ENCODE data around the gene DCAKD. TPM values are rescaled to one million over a fixed set of nuclear protein-coding genes. Genes with fewer than 3 reads are reported as not detected.

DCAKD gene
- polyA plus RNA-seq, 4 donors: 42.4 to 58.4 (median 53.4) TPM

GRCh38 chr17:45006927-45007461 is 44.4 kb downstream of the DCAKD start:
- DNase-seq (ENCODE audit: low read depth in 4 of 4, low spot score in 3 of 4): no peak

- DNase-seq (ENCODE audit: low read depth in 4 of 4, low spot score in 3 of 4): no peak
Measured at GRCh38 chr17:45005700-45006099, 45.7 kb downstream of the DCAKD start.

- DNase-seq (ENCODE audit: low read depth in 4 of 4, low spot score in 3 of 4): no peak
Measured at GRCh38 chr17:45004388-45004787, 47.0 kb downstream of the DCAKD start.

GRCh38 chr17:45003877-45004276 is 47.6 kb downstream of the DCAKD start:
- no peak for DNase-seq (ENCODE audit: low read depth in 4 of 4, low spot score in 3 of 4)

GRCh38 chr17:45001310-45001709 is 50.1 kb downstream of the DCAKD start:
- DNase-seq (ENCODE audit: low read depth in 4 of 4, low spot score in 3 of 4): no peak

- no peak for DNase-seq (ENCODE audit: low read depth in 4 of 4, low spot score in 3 of 4)
Measured at GRCh38 chr17:44999433-44999832, 52.0 kb downstream of the DCAKD start.

GRCh38 chr17:44998646-44999045 is 52.8 kb downstream of the DCAKD start:
- DNase-seq (ENCODE audit: low read depth in 4 of 4, low spot score in 3 of 4): no peak

GRCh38 chr17:44997733-44998520 is 53.5 kb downstream of the DCAKD start:
- DNase-seq (ENCODE audit: low read depth in 4 of 4, low spot score in 3 of 4): no peak

GRCh38 chr17:44996304-44996703 is 55.1 kb downstream of the DCAKD start:
- no peak for DNase-seq (ENCODE audit: low read depth in 4 of 4, low spot score in 3 of 4)

GRCh38 chr17:44995436-44996001 is 55.9 kb downstream of the DCAKD start:
- no peak for DNase-seq (ENCODE audit: low read depth in 4 of 4, low spot score in 3 of 4)

GRCh38 chr17:44992242-44992939 is 59.0 kb downstream of the DCAKD start:
- DNase-seq (ENCODE audit: low read depth in 4 of 4, low spot score in 3 of 4): no peak

GRCh38 chr17:44990994-44991393 is 60.4 kb downstream of the DCAKD start:
- no peak for DNase-seq (ENCODE audit: low read depth in 4 of 4, low spot score in 3 of 4)

- no peak for DNase-seq (ENCODE audit: low read depth in 4 of 4, low spot score in 3 of 4)
Measured at GRCh38 chr17:44989552-44990138, 61.8 kb downstream of the DCAKD start.

GRCh38 chr17:44988044-44988942 is 63.1 kb downstream of the DCAKD start:
- no peak for DNase-seq (ENCODE audit: low read depth in 4 of 4, low spot score in 3 of 4)

GRCh38 chr17:44983563-44983962 is 67.9 kb downstream of the DCAKD start:
- DNase-seq (ENCODE audit: low read depth in 4 of 4, low spot score in 3 of 4): no peak

GRCh38 chr17:44982113-44982702 is 69.2 kb downstream of the DCAKD start:
- no peak for DNase-seq (ENCODE audit: low read depth in 4 of 4, low spot score in 3 of 4)

- no peak for DNase-seq (ENCODE audit: low read depth in 4 of 4, low spot score in 3 of 4)
Measured at GRCh38 chr17:44981221-44981968, 70.0 kb downstream of the DCAKD start.

GRCh38 chr17:44979426-44979995 is 71.9 kb downstream of the DCAKD start:
- DNase-seq (ENCODE audit: low read depth in 4 of 4, low spot score in 3 of 4): no peak

- no peak for DNase-seq (ENCODE audit: low read depth in 4 of 4, low spot score in 3 of 4)
Measured at GRCh38 chr17:44978807-44979206, 72.6 kb downstream of the DCAKD start.
